NCI-H226 (cell line): ENCODE measurements around the gene EXOC6B.
"Not testable (repeated sequence)": the region's sequence is repeated elsewhere in the genome, so short reads cannot be mapped to it uniquely, and the experiment has no call there.

Source experiments
- DNase-seq: peaks from one replicate; pipeline ENCODE4 v3.0.0-alpha.2; 2015

The EXOC6B gene

DNA sequence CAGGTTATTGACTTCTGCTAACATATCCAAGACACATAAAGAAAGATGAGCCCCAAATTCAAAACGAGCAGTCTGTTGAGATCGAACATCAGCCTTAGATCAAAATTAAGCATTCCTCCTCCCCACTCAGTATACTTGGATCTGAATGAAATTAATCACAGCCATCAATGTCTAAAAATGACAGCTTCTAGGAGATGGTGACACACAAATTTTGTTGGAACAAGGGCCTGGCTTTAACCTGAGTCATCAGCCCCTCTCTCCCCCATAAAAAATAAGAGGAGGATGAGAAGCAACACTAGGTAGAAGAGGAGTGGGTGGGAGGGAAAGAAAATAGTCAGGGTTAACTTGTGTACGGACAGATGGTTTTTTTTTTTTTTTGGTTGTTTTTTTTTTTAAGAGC is 223.1 kb downstream of the EXOC6B start:
- DNase-seq, result no peak

DNA sequence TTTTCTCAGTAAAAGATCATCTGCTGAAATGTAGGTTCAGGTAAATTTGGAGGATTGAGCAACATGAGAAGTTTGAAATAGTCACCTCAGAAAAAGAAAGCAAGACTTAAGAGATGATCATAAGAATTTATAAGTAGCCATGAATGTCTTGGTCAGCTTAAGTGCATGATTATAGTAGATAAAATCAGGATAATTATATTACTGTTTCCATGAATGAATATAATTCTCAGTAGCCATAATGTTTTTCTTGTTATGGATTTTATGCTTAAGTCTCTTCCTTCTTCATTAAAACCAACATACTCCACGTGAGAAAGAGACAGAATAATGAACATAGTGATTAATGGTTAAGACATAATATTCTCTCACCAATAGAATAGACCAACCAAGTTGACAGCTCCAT is 223.7 kb downstream of the EXOC6B start:
- DNase-seq, result no peak

DNA sequence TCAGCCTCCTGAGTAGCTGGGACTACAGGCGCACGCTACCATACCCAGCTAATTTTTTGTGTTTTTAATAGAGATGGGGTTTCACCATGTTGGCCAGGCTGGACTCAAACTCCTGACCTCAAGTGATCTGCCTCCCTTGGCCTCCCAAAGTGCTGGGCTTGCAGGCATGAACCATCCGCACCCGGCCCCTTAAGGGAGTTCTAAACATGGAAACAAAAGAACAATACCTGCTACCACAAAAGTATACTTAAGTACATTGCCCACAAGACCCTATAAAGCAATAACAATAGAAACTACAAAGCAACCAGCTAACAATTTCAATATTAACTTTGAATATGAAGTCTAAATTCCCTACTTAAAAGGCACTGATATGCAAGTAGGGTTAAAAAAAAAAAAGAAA is 242.0 kb downstream of the EXOC6B start:
- not testable (repeated sequence) for DNase-seq

GRCh38 chr2:72583376-72583775 is 242.5 kb downstream of the EXOC6B start:
- no peak for DNase-seq

GRCh38 chr2:72581560-72582181 is 244.2 kb downstream of the EXOC6B start:
- no peak for DNase-seq

DNA sequence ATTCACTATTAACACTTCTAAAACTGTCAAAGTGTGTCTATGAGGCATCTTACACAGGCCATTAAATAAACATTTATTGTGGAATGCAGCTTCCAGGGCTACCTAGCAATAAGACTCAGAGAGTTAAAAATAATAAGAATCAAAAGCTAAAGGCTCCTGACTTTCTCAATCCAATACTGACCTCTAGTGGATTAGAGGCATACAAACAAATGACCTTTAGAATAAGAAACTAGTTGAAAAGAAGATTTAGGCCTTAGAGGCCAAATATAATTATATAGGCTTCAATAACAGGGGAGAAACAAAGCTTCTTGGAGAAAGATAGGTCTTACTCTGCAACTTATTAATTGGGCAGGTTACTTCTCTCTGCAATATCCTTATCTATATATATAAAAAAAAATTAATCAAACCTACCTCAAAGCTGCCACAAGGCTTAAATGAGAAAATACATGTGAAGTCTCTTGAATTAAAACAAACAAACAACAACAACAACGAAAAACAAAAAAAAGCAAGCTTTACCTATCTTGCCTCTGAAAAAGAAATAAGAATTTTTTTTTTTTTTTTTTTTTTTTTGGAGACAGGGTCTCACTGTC is 246.1 kb downstream of the EXOC6B start:
- DNase-seq, result peak; percentile 27

GRCh38 chr2:72576861-72577260 is 249.0 kb downstream of the EXOC6B start:
- no peak for DNase-seq

GRCh38 chr2:72576459-72576858 is 249.4 kb downstream of the EXOC6B start:
- DNase-seq, result no peak

DNA sequence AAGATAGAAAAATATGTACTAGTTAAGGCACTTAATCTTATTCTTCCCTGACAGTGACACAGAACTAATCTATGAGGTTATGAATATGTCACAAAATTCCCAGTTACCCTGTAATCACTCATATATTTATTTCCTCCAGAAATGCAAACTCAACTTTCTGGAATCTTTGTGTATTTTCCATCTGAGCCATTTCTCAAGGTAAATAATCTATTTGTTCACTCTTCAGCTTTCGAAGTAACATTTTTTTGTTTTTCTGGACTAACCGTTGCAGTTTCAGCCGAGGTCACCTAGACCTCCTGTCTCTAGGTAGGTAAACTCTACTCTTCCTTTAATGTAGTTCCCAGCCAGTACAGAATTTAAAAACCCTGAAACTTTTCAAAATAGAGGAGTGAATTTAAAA is 250.9 kb downstream of the EXOC6B start:
- no peak for DNase-seq

GRCh38 chr2:72573232-72573631 is 252.6 kb downstream of the EXOC6B start:
- DNase-seq, result no peak

GRCh38 chr2:72572501-72572900 is 253.3 kb downstream of the EXOC6B start:
- peak; percentile 81 for DNase-seq

DNA sequence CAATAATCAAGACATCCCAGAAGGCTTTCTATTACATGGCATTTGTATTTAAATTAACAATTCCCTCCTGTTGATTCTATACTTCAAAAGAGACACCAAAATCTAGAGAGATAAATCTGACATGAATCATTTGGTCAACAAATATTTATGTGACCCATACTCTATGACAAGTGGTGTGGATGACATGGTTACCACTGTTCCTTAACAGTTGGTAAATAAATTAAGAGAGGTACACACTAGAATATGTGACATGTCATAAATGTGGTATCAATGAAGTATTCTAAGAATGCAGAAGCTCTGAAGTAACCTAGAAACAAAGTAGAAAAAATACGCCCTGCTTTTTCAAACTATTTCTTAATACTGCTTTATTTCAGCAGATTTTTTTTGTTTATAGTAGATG is 255.4 kb downstream of the EXOC6B start:
- DNase-seq, result no peak

GRCh38 chr2:72562451-72563153 is 263.2 kb downstream of the EXOC6B start:
- peak; percentile 66 for DNase-seq

- DNase-seq, result peak; percentile 90
Observed at GRCh38 chr2:72561621-72562318, 264.1 kb downstream of the EXOC6B start.

- DNase-seq, result no peak
Observed at GRCh38 chr2:72555943-72556342, 269.9 kb downstream of the EXOC6B start.

DNA sequence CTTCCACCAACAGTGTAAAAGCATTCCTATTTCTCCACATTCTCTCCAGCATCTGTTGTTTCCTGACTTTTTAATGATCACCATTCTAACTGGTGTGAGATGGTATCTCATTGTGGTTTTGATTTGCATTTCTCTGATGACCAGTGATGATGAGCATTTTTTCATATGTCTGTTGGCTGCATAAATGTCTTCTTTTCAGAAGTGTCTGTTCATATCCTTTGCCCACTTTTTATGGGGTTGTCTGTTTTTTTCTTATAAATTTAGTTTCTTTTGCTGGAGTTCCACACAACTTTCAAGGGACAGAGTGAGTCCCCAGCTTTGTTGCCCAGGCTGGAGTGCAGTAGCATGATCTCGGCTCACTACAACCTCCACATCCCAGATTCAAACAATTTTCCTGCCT is 270.5 kb downstream of the EXOC6B start:
- DNase-seq, result not testable (repeated sequence)

- DNase-seq, result not testable (repeated sequence)
Observed at GRCh38 chr2:72554910-72555309, 270.9 kb downstream of the EXOC6B start.

DNA sequence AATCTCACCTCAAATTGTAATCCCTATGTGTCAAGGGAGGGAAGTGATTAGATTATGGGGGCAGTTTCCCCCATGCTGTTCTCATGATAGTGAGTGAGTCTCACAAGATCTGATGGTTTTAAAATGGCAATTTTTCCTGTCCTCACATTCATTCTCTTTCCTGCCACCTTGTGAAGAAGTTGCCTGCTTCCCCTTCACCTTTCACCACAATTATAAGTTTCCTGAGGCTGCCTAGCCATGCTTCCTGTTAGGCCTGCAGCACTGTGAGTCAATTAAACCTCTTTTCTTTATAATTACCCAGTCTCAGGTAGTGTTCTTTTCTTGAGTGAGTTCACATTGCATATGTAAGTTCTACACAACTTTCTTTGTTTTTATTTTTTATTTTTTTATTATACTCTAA is 271.5 kb downstream of the EXOC6B start:
- DNase-seq, result no peak

- no peak for DNase-seq
Observed at GRCh38 chr2:72548081-72548764, 277.6 kb downstream of the EXOC6B start.

DNA sequence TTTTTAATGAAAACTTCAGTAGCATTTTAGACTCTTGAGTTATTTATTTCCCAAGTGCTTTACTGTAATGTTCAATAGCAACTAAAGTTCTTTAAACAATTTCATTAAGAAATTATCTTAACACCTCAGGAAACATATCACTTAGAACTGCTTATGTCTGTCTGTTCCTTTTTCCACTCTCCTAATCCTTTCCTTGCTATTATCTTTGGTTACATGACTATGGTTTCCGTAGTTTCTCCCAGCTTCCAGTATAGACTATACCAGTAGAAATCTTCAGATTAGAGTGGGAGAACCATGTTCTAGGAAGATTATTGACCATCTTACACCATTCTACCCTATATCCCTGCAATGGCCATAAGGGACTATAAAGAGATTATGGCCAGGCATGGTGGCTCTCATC is 280.0 kb downstream of the EXOC6B start:
- DNase-seq, result no peak

- no peak for DNase-seq
Observed at GRCh38 chr2:72544554-72544953, 281.3 kb downstream of the EXOC6B start.

GRCh38 chr2:72543497-72544216 is 282.2 kb downstream of the EXOC6B start:
- no peak for DNase-seq
